Heart left ventricle (tissue), 16 donors: ENCODE results near the gene ATP5F1A. TPM values are rescaled to one million over a fixed set of nuclear protein-coding genes. Genes with fewer than 3 reads are reported as not detected.
"Not testable (repeated sequence)": the region's sequence is repeated elsewhere in the genome, so short reads cannot be mapped to it uniquely, and the experiment has no call there.

Experiments
- ATAC-seq, 4 donors: fragments of 200-7000 bp; cut with Tn5 transposase; one replicate each; pipeline ENCODE4 v1.9.1; 2020 to 2022; ENCODE audit warnings: moderate library complexity in 4 of 4, mild to moderate bottlenecking in 3 of 4, moderate number of reproducible peaks in 1 of 4
- DNase-seq, 5 donors: peaks; one replicate each; pipeline ENCODE4 v3.0.0-alpha.2; 2020
- H3K27ac ChIP-seq, 12 donors: fragments of 200-600 bp; sonication (generic) in 4 of 12; one replicate each; pipeline versions ENCODE4 v1.5.0 to v1.8.0; 2016 to 2022; ENCODE audit warnings: mild to moderate bottlenecking in 2 of 12
- H3K27me3 ChIP-seq, 9 donors: fragments of 200-600 bp; sonication (generic) in 2 of 9; one replicate each; pipeline versions ENCODE4 v1.5.1 to v1.8.0; 2016 to 2022; ENCODE audit warnings: mild to moderate bottlenecking in 3 of 9
- H3K36me3 ChIP-seq, 9 donors: fragments of 200-600 bp; sonication (generic) in 2 of 9; one replicate each; pipeline versions ENCODE4 v1.5.0 to v1.8.0; 2018 to 2022; ENCODE audit warnings: mild to moderate bottlenecking in 2 of 9
- H3K4me1 ChIP-seq, 12 donors: fragments of 200-600 bp; sonication (generic) in 4 of 12; one replicate each; pipeline versions ENCODE4 v1.5.0 to v1.8.0; 2016 to 2022; ENCODE audit warnings: mild to moderate bottlenecking in 3 of 12
- H3K4me3 ChIP-seq, 12 donors: fragments of 200-600 bp; sonication (generic) in 4 of 12; one replicate each; pipeline versions ENCODE4 v1.5.0 to v1.8.0; 2017 to 2022; ENCODE audit warnings: mild to moderate bottlenecking in 9 of 12, moderate library complexity in 4 of 12
- H3K9me3 ChIP-seq, 12 donors: fragments of 200-600 bp; sonication (generic) in 4 of 12; one replicate each; pipeline versions ENCODE4 v1.5.0 to v1.8.0; 2016 to 2022; ENCODE audit warnings: mild to moderate bottlenecking in 1 of 12
- POLR2A ChIP-seq, 2 donors: fragments of 450-650 bp; IDR thresholded peaks; one replicate each; pipeline ENCODE4 v1.6.1; 2017; ENCODE audit warnings: antibody characterized with exemption in 2 of 2, mild to moderate bottlenecking in 2 of 2, moderate library complexity in 2 of 2
- WGBS, 4 donors: extraction: QIAGEN DNeasy Blood & Tissue Kit in 2 of 4; methylation state at CpG; one replicate each; pipeline versions ENCODE4 v1.1.5 to v1.1.7; 2013 to 2018; 5-methylcytosine and 5-hydroxymethylcytosine counted together
- intact Hi-C, 10 donors: fragments of 100-400 bp; cut with DNase I; formaldehyde crosslinking; loops; one replicate each; pipeline versions ENCODE4 v1.11.1 to v1.14.2; 2022
- polyA plus RNA-seq, 2 donors: library from polyadenylated mRNA; stranded (reverse); fragments of 200-250 nt; gene quantifications; one replicate each; pipeline ENCODE4 v1.2.3, GENCODE V29; 2013
- total RNA-seq, 9 donors: library from RNA; depleted of rRNA in 2 of 9; stranded (reverse); fragments of >200 nt in 2 of 9; fragmentation: NEBNext Ultra II Directional in 3 of 9; extraction: Animal tissue kit (Norgen Biotek cat#: 25700) in 3 of 9; gene quantifications; one replicate each; pipeline versions ENCODE4 v1.1.0 to v1.2.4, GENCODE V29; 2016 to 2023
- TF ChIP-seq, protein P1 (sequence below), 12 donors: fragments of 200-600 bp; sonication (generic) in 4 of 12; IDR thresholded peaks; one replicate each; pipeline versions ENCODE4 v1.5.0 to v1.8.0; 2018 to 2022; ENCODE audit warnings: antibody characterized with exemption in 12 of 12, mild to moderate bottlenecking in 5 of 12
- donor health status: ischemic (EF 13 %, LVEDD 7.1; RV severe dilation, severe dysfunction).
- donor health status: healthy with polysubstance abuse.
- donor health status: DM: no; HTN: yes; CAD: no.
- donor health status: DM: no; HTN: no; CAD: no.
- donor health status: ischemic (EF 25% LVEDD 6.9; RV normal size, moderate dysfunction).
- donor health status: ischemic (EF 25% LVEDD 5.7; RV mildly dilated, moderate dysfunction).
- donor health status: healthy.
- donor health status: DM: yes; HTN: yes; CAD: no.
- donor health status: ischemic (EF 35%, LVEDD 5.7; RV mildly dilated, moderate dysfunction).
- donor health status: nonischemic (EF 11% LVEDD 7.7; RV severe dilation, severe dysfunction).
- donor health status: DM: yes; HTN: yes; CAD: no.
- donor health status: PGD.
- donor health status: ischemic (EF 29% LVEDD 5.4; RV normal size, mild dysfunction).
- donor health status: nonischemic (EF 23%, LVEDD 6.1; RV moderate dilation, normal function).

Gene ATP5F1A
- total and polyA plus RNA-seq, 11 donors: 926 to 3,149 (median 1,393) TPM

GRCh38 chr18:46095532-46095931, 2.6 kb downstream of the ATP5F1A start:
- H3K4me1 ChIP-seq: peaks cover 0 to 71% (median 38%) of the 10 kb centered on the region in 12 donors
- peak overlapping the region in 8 of 12 donors; percentile 69 to 98 (median 90) for H3K4me3 ChIP-seq
- DNase-seq: no peak
- no peaks in the 10 kb centered on the region for H3K9me3 ChIP-seq
- ATAC-seq: no peak
- intact Hi-C loops: loop anchor here in 2 of 10 donors (10.0 kb wide), 2 partner anchors 131 to 591 kb away; partner anchors contain the start of gene EPG5 (in 1 of the 2)
- 68 to 83% (median 77%) methylated on average over 10 of the region's 10 CpGs for WGBS, 4 donors
- peaks cover 0 to 56% (median 45%) of the 10 kb centered on the region in 9 donors for H3K36me3 ChIP-seq
- no peaks in the 10 kb centered on the region for H3K27me3 ChIP-seq
- TF ChIP-seq POLR2A (IDR thresholded peaks at IDR 0.05): no peak
- TF ChIP-seq, protein P1, sequence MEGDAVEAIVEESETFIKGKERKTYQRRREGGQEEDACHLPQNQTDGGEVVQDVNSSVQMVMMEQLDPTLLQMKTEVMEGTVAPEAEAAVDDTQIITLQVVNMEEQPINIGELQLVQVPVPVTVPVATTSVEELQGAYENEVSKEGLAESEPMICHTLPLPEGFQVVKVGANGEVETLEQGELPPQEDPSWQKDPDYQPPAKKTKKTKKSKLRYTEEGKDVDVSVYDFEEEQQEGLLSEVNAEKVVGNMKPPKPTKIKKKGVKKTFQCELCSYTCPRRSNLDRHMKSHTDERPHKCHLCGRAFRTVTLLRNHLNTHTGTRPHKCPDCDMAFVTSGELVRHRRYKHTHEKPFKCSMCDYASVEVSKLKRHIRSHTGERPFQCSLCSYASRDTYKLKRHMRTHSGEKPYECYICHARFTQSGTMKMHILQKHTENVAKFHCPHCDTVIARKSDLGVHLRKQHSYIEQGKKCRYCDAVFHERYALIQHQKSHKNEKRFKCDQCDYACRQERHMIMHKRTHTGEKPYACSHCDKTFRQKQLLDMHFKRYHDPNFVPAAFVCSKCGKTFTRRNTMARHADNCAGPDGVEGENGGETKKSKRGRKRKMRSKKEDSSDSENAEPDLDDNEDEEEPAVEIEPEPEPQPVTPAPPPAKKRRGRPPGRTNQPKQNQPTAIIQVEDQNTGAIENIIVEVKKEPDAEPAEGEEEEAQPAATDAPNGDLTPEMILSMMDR (IDR thresholded peaks at IDR 0.05): no peak
- H3K27ac ChIP-seq: peak overlapping the region in 2 of 12 donors; percentile 12 to 96

DNA sequence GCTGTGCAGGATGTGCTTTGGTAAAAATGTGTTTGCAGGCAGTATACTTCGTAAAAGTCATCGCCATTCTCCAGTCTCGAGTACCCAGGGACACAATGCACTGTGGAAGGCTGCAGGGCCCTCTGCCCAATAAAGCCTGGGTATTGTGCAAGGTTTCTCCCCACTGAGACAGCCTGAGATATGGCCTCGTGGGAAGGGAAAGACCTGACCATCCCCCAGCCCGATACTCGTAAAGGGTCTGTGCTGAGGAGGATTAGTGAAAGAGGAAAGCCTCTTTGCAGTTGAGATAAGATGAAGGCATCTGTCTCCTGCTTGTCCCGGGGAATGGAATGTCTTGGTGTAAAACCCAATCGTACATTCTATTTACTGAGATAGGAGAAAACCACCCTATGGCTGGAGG, 9.6 kb downstream of the ATP5F1A start:
- H3K27me3 ChIP-seq, intact Hi-C loops, H3K27ac ChIP-seq, H3K9me3 ChIP-seq, H3K4me3 ChIP-seq: not testable (repeated sequence)
- H3K36me3 ChIP-seq: peaks cover 3 to 100% (median 99%) of the 10 kb centered on the region in 9 donors
- peak in 1 of 4 donors; percentile 15 for ATAC-seq
- DNase-seq: peak in 1 of 5 donors; percentile 53
- H3K4me1 ChIP-seq: peaks cover 0 to 58% (median 22%) of the 10 kb centered on the region in 12 donors
- 32 to 49% (median 39%) methylated on average over 8 of the region's 8 CpGs for WGBS, 4 donors

DNA sequence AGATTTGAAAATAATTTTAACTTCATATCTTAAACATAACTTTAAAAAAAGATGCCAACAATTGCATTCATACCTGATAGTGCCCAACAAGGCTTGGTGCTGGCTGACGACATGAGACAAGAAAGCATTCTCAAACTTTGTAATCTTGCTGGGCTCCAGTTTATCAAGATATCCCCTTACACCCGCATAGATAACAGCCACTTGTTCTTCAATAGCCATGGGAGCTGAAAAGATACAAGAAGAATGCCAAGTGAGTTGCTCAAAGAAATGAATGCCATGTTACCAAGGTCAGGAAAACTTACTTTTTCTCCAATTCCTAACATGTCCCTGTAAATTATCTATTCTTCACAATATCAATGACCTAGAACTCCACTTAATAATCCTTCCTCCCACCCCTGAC, 13.7 kb downstream of the ATP5F1A start:
- 39 to 59% (median 57%) methylated on average over 2 of the region's 2 CpGs for WGBS, 4 donors
- Histone ChIP-seq H3K9me3 (no peaks in the 10 kb centered on the region), H3K4me3 (no peak overlapping the region), H3K36me3 (peaks cover 3 to 100% (median 100%) of the 10 kb centered on the region in 9 donors), H3K27ac (no peak overlapping the region), H3K4me1 (peaks cover 0 to 29% (median 5%) of the 10 kb centered on the region in 12 donors), H3K27me3 (no peaks in the 10 kb centered on the region)
- intact Hi-C loops: no loop called here
- TF ChIP-seq, protein P1 (IDR thresholded peaks at IDR 0.05): no peak
- no peak for TF ChIP-seq POLR2A (IDR thresholded peaks at IDR 0.05)
- DNase-seq (no peak), ATAC-seq (no peak)

DNA sequence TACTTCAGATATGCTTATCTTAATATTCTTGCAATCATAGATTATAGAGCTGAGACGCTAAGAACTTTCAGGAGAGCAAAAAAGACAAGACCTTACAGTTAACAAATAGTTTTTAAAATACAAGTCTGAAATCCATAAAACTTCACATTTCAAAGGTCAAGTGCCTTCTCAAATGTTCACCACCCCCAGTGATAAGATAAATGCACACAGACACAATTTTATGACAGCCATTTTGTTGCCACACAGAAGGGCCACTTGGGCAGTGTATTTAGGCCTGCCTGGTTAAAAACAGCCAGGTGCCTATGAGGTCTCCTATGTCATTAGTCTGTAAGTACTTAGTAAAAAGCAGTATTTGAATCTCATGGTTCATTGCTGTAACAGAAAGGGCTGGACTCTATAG, 17.9 kb downstream of the ATP5F1A start:
- no peaks in the 10 kb centered on the region for H3K9me3 ChIP-seq
- peaks cover 0 to 24% (median 8%) of the 10 kb centered on the region in 12 donors for H3K4me1 ChIP-seq
- intact Hi-C loops: no loop called here
- ATAC-seq (no peak), DNase-seq (no peak)
- H3K36me3 ChIP-seq: peaks cover under 1 to 93% (median 73%) of the 10 kb centered on the region in 9 donors
- WGBS, 4 donors: 43 to 72% (median 51%) methylated on average over 1 of the region's 1 CpG
- no peak for TF ChIP-seq POLR2A (IDR thresholded peaks at IDR 0.05)
- TF ChIP-seq, protein P1 (IDR thresholded peaks at IDR 0.05): no peak
- H3K27ac ChIP-seq: no peak overlapping the region
- no peaks in the 10 kb centered on the region for H3K27me3 ChIP-seq
- H3K4me3 ChIP-seq: no peak overlapping the region

- no peaks in the 10 kb centered on the region for H3K9me3 ChIP-seq
- H3K27ac ChIP-seq: no peak overlapping the region
- peaks cover 0 to 21% (median 8%) of the 10 kb centered on the region in 12 donors for H3K4me1 ChIP-seq
- H3K4me3 ChIP-seq: no peak overlapping the region
- DNase-seq (no peak), ATAC-seq (no peak)
- intact Hi-C loops: loop anchor here in 7 of 10 donors (10.0 kb wide), 4 partner anchors 105 to 415 kb away; no protein-coding TSS in a partner anchor
- TF ChIP-seq, protein P1 (IDR thresholded peaks at IDR 0.05): no peak
- TF ChIP-seq POLR2A (IDR thresholded peaks at IDR 0.05): no peak
- H3K27me3 ChIP-seq: no peaks in the 10 kb centered on the region
- peaks cover 0 to 90% (median 65%) of the 10 kb centered on the region in 9 donors for H3K36me3 ChIP-seq
These were observed 18.8 kb downstream of the ATP5F1A start for GRCh38 chr18:46079336-46079735.
